Nephron progenitor cell (in vitro differentiated cells): ENCODE data around the gene PSTK.
A peak's percentile ranks its signal among the peaks of the same experiment; 100 is the strongest.

Source experiments
- DNase-seq: peaks from one replicate; pipeline ENCODE4 v3.0.0; 2021
- H3K27ac Mint-ChIP-seq: 2 replicates; pipeline ENCODE4 v1.8.0; 2021; ENCODE audit warnings: mild to moderate bottlenecking, moderate library complexity, mixed read lengths
- H3K27me3 Mint-ChIP-seq: 2 replicates; pipeline ENCODE4 v1.8.0; 2021; ENCODE audit warnings: mild to moderate bottlenecking, low read depth, mixed read lengths; ENCODE audit not compliant: poor library complexity
- H3K36me3 Mint-ChIP-seq: 2 replicates; pipeline ENCODE4 v1.8.0; 2021; ENCODE audit warnings: low read depth, mixed read lengths
- H3K4me1 Mint-ChIP-seq: 2 replicates; pipeline ENCODE4 v1.8.0; 2021; ENCODE audit warnings: mixed read lengths
- H3K4me3 Mint-ChIP-seq: 2 replicates; pipeline ENCODE4 v1.8.0; 2021; ENCODE audit warnings: mild to moderate bottlenecking, moderate library complexity, mixed read lengths
- H3K9me3 Mint-ChIP-seq: 2 replicates; pipeline ENCODE4 v1.8.0; 2021; ENCODE audit warnings: mild to moderate bottlenecking, moderate library complexity, mixed read lengths
- TF ChIP-seq, protein P1 (sequence below): fragments of 200-600 bp; sonication (generic); IDR thresholded peaks from 2 replicates; pipeline ENCODE4 v1.5.0; 2021; ENCODE audit warnings: antibody characterized with exemption

The PSTK gene

DNA sequence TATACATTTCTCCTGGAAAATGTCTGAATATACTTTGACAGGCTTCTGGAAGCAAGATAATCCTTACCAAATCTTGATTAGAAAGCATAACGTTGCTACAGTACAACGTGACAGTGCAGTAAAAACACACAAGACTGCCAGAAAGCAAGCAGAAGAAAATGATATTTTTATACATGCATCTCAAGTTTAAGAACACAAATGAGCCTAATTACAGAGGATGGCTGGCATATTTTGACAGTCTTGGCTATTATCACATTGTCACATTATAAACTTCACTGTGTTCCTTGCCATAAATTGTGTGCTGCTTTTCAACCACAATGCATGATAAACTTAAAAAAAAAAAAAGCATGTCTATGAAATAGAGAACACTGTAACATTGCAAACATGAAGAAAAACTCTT is 24.1 kb downstream of the PSTK start:
- peaks cover 21% of the 10 kb centered on the region for H3K36me3 Mint-ChIP-seq
- no peak overlapping the region for H3K4me3 Mint-ChIP-seq
- H3K4me1 Mint-ChIP-seq: peaks cover 29% of the 10 kb centered on the region
- no peak overlapping the region for H3K27ac Mint-ChIP-seq
- DNase-seq: no peak
- H3K27me3 Mint-ChIP-seq: no peaks in the 10 kb centered on the region
- TF ChIP-seq, protein P1, sequence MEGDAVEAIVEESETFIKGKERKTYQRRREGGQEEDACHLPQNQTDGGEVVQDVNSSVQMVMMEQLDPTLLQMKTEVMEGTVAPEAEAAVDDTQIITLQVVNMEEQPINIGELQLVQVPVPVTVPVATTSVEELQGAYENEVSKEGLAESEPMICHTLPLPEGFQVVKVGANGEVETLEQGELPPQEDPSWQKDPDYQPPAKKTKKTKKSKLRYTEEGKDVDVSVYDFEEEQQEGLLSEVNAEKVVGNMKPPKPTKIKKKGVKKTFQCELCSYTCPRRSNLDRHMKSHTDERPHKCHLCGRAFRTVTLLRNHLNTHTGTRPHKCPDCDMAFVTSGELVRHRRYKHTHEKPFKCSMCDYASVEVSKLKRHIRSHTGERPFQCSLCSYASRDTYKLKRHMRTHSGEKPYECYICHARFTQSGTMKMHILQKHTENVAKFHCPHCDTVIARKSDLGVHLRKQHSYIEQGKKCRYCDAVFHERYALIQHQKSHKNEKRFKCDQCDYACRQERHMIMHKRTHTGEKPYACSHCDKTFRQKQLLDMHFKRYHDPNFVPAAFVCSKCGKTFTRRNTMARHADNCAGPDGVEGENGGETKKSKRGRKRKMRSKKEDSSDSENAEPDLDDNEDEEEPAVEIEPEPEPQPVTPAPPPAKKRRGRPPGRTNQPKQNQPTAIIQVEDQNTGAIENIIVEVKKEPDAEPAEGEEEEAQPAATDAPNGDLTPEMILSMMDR: no peak
- H3K9me3 Mint-ChIP-seq: no peaks in the 10 kb centered on the region

DNA sequence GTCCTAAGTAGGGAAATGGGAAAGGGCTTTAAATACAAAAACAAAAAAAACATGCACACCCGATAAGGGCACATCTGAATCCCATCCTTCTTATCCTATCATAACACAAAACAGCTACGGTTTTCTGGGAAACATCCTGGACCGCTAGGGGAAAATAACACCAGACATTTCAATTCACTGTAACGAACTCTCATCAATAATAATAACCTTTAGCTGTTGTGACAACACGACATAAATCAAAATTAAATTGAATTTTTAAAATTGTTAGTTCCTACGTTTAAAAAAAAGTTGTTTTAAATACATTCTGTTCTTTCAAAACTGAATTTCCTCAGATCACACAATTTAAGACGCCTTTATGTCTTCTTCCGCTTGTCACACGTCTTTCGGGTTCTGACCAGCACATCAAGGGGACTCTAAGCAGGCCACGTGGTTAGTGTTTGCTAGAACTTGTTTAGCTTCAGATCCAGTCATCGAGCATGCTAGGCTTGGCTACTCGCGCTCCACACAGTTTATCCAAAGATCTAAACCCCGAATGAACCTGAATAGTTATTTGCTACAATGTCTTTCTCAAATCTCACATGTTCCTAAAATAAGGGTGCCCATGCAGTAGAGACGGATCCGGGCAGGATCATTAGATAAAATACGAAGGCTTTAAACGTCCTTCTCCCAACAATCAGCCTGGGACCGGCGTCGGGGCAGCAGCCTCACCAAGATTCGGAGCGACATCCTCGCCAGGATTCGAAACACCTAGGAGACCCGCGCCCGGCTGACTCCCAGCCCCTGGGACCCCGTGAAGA is 27.6 kb downstream of the PSTK start:
- H3K27me3 Mint-ChIP-seq: peaks cover 3% of the 10 kb centered on the region
- H3K4me3 Mint-ChIP-seq: peak overlapping the region; percentile 99
- H3K27ac Mint-ChIP-seq: peak overlapping the region; percentile 98
- DNase-seq: peak; percentile 11
- TF ChIP-seq, protein P1: no peak
- peaks cover 3% of the 10 kb centered on the region for H3K9me3 Mint-ChIP-seq
- peaks cover 9% of the 10 kb centered on the region for H3K36me3 Mint-ChIP-seq
- peaks cover 37% of the 10 kb centered on the region for H3K4me1 Mint-ChIP-seq

DNA sequence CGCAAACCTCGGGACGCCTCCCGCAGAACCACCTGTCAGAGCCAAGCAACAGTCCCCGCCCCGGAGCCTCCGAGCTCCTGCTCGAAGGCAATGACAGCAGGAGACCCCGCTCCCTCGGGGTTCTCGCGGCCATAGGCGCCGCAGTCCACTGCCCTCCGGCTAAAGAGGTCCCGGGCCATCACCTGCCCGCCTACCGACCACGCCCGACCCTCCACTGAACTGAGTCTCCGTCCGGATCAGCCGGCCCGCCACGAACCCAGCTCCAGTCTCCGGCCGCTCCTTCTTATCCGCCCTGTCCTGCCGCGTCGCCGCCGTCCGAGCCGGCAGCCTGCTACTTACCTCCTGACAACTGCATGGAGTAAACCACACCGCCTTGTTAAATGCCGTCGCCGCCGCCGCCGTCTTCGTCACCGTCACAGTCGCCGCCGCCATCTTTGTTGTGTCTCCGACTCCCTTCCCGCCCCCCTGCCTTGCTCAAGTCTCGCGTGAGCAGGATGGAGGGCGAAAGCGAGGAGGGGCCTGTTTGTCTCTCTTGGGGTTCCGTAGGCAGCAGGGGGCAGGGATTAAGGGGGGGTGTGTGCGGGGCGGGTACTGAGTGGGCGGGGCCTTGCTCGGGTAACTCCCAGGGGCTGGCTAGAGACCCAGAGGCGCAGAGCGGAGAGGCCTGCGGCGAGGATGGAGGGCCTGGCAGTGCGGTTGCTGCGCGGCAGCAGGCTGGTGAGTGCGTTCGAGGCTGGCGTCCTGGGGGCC is 28.3 kb downstream of the PSTK start, which contains the start of the genes ACADSB and IKZF5:
Gene ACADSB (plus strand): TSS at position 652 of the 750 bp plus-strand sequence. CDS start 24 bp downstream, at position 676.
Gene IKZF5 (minus strand): TSS at position 441 of the 750 bp plus-strand sequence. CDS start 10,170 bp downstream, outside the sequence.
- peak within 1 kb of the TSS; percentile 98 for H3K27ac Mint-ChIP-seq
- H3K4me1 Mint-ChIP-seq: peaks cover 37% of the 10 kb centered on the region
- H3K27me3 Mint-ChIP-seq: peaks cover 3% of the 10 kb centered on the region
- peaks cover 3% of the 10 kb centered on the region for H3K9me3 Mint-ChIP-seq
- peak within 1 kb of the TSS; percentile 99 for H3K4me3 Mint-ChIP-seq
- H3K36me3 Mint-ChIP-seq: peaks cover 11% of the 10 kb centered on the region
- TF ChIP-seq, protein P1: no peak
- DNase-seq: peak; percentile 93

DNA sequence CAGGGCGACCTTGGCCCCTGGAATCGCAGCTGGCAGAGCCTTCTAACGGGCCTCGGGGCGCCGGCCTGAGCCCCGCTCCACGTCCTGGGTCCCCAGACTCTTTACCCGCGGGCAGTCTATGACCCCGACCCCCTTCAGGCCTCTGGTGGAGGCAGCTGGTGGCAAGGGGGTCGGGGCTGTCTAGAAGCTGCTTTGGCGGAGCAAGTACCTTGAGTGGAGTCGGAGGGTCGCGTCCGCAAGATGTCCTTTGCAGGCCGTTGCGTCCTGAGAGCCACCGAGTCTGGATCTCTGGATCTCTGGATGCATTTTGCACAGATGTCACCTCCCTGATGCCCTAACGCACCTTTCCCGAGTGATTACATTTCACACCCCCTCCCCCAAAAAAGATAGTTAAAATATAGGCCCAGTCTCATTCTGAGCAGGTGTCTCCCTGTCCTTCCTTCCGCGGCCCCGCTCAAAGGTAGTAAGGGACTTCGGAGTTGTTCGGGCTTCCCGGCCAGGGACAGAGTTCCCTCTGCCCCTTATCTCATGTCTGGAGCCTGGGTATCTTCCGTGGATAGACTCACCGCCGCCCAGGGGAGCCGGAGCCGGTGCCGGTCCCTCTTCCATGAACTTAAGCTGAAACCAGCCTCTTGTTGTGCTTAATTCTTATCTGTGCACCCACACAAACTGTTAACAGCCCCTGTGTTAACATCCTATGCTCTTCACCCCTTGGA is 29.1 kb downstream of the PSTK start:
- peak overlapping the region; percentile 99 for H3K4me3 Mint-ChIP-seq
- H3K27me3 Mint-ChIP-seq: peaks cover 3% of the 10 kb centered on the region
- peaks cover 16% of the 10 kb centered on the region for H3K36me3 Mint-ChIP-seq
- peaks cover 37% of the 10 kb centered on the region for H3K4me1 Mint-ChIP-seq
- DNase-seq: peak; percentile 30
- TF ChIP-seq, protein P1: no peak
- peaks cover 3% of the 10 kb centered on the region for H3K9me3 Mint-ChIP-seq
- H3K27ac Mint-ChIP-seq: no peak overlapping the region

DNA sequence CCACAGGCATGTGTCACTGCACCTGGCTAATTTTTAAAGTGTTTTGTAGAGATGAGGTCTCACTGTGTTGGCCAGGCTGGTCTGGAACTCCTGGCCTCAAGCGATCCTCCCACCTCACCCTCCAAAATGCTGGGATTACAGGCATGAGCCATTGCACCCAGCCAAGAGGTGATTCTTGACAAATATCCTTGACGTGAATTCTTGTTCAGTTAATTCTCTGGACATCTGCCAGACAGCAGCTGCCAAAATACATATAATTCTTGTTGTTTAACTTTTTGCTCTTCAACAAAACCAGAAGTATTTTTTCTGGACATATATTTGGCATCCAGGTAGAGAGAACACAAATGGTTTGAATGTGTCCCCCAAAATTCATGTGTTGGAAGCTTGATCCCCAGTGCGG is 31.8 kb downstream of the PSTK start:
- Mint-ChIP-seq H3K27me3 (peaks cover 10% of the 10 kb centered on the region), H3K4me1 (peaks cover 30% of the 10 kb centered on the region), H3K4me3 (no peak overlapping the region), H3K36me3 (peaks cover 16% of the 10 kb centered on the region), H3K9me3 (peaks cover 3% of the 10 kb centered on the region), H3K27ac (no peak overlapping the region)
- TF ChIP-seq, protein P1: no peak
- DNase-seq: no peak
